AG04450 (cell line): Measurements from ENCODE around the gene ZNF805. TPM values are rescaled to one million over a fixed set of nuclear protein-coding genes. Genes with fewer than 3 reads are reported as not detected.
"Not testable (repeated sequence)": the region's sequence is repeated elsewhere in the genome, so short reads cannot be mapped to it uniquely, and the experiment has no call there.

Source experiments
- CTCF ChIA-PET: fragments of 300-600, 350-600 bp; formaldehyde crosslinking; extraction: SDS; loops from one replicate; lab custom pipeline; 2022; ENCODE audit warnings: antibody characterized with exemption, inconsistent platforms; lab: Charles Lee
- POLR2A ChIA-PET: fragments of 350-600 bp; formaldehyde crosslinking; extraction: SDS; loops from one replicate; lab custom pipeline; 2021; ENCODE audit warnings: antibody characterized with exemption, inconsistent platforms; lab: Yijun Ruan, JAX
- DNase-seq: peaks from one replicate; pipeline ENCODE4 v3.0.0-alpha.2; 2011; ENCODE audit warnings: low read depth, low spot score
- H3K27ac ChIP-seq: one replicate; pipeline ENCODE4 v1.5.1; 2012; ENCODE audit warnings: low read depth, low read length, control low read depth
- H3K27me3 ChIP-seq: one replicate; pipeline ENCODE4 v1.6.0; 2012; ENCODE audit warnings: low read length; ENCODE audit not compliant: control insufficient read depth, insufficient read depth
- H3K4me3 ChIP-seq: 2 replicates; pipeline ENCODE4 v1.5.1; 2011; ENCODE audit warnings: mild to moderate bottlenecking, low read depth, low read length, control low read depth
- H3K9me3 ChIP-seq: 2 replicates; pipeline ENCODE4 v1.5.1; 2012; ENCODE audit warnings: low read length; ENCODE audit not compliant: control insufficient read depth, insufficient read depth
- polyA plus RNA-seq: library from polyadenylated mRNA; depleted of rRNA; stranded (reverse); fragments of >200 nt; gene quantifications from 2 replicates; pipeline ENCODE4 v1.2.3, GENCODE V29; 2011
- TF ChIP-seq, protein P1 (sequence below): IDR thresholded peaks from 2 replicates; pipeline ENCODE4 v1.5.1; 2011; ENCODE audit warnings: low read depth, low read length, control low read depth, inconsistent platforms

Gene ZNF805
- polyA plus RNA-seq, 1 experiment, result 6.1 TPM

GRCh38 chr19:57245066-57245465, 4.6 kb downstream of the ZNF805 start:
- Histone ChIP-seq H3K27ac (no peak overlapping the region), H3K9me3 (no peaks in the 10 kb centered on the region; the same call in 1 of the 2 replicates), H3K27me3 (no peaks in the 10 kb centered on the region), H3K4me3 (no peak overlapping the region)
- ChIA-PET CTCF (no interaction called here), POLR2A (no interaction called here)
- TF ChIP-seq, protein P1, sequence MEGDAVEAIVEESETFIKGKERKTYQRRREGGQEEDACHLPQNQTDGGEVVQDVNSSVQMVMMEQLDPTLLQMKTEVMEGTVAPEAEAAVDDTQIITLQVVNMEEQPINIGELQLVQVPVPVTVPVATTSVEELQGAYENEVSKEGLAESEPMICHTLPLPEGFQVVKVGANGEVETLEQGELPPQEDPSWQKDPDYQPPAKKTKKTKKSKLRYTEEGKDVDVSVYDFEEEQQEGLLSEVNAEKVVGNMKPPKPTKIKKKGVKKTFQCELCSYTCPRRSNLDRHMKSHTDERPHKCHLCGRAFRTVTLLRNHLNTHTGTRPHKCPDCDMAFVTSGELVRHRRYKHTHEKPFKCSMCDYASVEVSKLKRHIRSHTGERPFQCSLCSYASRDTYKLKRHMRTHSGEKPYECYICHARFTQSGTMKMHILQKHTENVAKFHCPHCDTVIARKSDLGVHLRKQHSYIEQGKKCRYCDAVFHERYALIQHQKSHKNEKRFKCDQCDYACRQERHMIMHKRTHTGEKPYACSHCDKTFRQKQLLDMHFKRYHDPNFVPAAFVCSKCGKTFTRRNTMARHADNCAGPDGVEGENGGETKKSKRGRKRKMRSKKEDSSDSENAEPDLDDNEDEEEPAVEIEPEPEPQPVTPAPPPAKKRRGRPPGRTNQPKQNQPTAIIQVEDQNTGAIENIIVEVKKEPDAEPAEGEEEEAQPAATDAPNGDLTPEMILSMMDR, result no peak
- DNase-seq, result no peak

- H3K9me3 ChIP-seq, result no peaks in the 10 kb centered on the region
- no peak for DNase-seq
- TF ChIP-seq, protein P1, result no peak
- ChIA-PET CTCF (no interaction called here), POLR2A (no interaction called here)
- H3K4me3 ChIP-seq, result no peak overlapping the region
- H3K27ac ChIP-seq, result no peak overlapping the region
- H3K27me3 ChIP-seq, result no peaks in the 10 kb centered on the region
These were observed 5.5 kb downstream of the ZNF805 start for GRCh38 chr19:57245959-57246358.

DNA sequence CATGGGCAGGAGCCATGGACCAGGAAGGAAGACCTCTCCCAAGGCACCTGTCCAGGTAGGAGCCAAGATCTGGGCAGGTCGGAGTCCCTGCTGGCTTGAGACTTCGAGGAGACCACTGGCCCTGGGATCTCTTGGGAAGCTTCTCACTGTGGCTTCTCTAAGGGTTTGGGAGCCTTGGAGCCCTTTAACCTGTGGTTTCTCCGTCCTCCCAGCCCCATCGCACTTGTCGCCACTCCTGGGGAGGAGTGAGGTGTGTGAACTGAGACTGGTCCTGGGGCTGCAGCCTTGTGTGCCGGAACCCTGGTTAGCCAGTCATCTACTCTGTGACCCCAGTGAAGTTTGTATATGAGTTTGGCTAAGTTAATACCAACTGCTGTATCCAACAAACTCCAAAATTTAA, 8.2 kb downstream of the ZNF805 start:
- TF ChIP-seq, protein P1, result no peak
- Histone ChIP-seq H3K4me3 (no peak overlapping the region), H3K9me3 (no peaks in the 10 kb centered on the region), H3K27me3 (no peaks in the 10 kb centered on the region), H3K27ac (no peak overlapping the region)
- POLR2A ChIA-PET, result no interaction called here
- CTCF ChIA-PET, result no interaction called here
- no peak for DNase-seq

DNA sequence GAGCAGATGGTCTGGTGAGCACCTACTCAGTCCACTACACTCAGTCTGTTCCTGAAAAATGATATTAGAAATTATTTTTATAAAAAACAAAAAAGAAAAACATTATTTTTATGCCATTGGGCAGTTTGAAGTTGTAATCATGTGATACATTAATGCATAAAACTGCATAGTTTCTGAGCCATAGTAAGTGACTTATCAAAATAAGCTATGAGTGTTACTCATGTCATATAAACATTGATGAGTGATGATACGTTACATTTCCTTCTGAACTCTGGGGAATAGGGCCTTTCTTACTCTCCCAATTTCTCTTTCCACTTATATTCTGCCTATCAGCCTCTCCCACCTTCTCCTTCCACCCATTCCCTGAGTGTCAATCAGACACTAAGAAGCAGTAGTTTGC, 8.9 kb downstream of the ZNF805 start:
- CTCF ChIA-PET, result no interaction called here

DNA sequence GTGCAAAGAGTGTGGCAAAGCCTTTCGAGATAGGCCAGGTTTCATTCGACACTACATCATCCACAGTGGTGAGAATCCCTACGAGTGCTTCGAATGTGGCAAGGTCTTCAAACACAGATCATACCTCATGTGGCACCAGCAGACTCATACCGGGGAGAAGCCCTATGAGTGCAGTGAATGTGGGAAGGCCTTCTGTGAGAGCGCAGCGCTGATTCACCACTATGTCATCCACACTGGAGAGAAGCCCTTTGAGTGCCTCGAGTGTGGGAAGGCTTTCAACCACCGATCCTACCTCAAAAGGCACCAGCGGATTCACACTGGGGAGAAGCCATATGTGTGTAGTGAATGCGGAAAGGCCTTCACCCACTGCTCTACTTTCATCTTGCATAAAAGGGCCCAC, 13.3 kb downstream of the ZNF805 start:
- CTCF ChIA-PET, POLR2A ChIA-PET, H3K4me3 ChIP-seq, H3K9me3 ChIP-seq, DNase-seq, H3K27me3 ChIP-seq, H3K27ac ChIP-seq: not testable (repeated sequence)

More for the DNA sequence above, 8.9 kb downstream of the ZNF805 start:
- POLR2A ChIA-PET, result no interaction called here
- Histone ChIP-seq H3K27me3 (no peaks in the 10 kb centered on the region), H3K4me3 (no peak overlapping the region), H3K27ac (no peak overlapping the region), H3K9me3 (peaks cover 4% of the 10 kb centered on the region; the same call in 1 of the 2 replicates)
- no peak for DNase-seq
- TF ChIP-seq, protein P1, result no peak

- POLR2A ChIA-PET, result no interaction called here
- Histone ChIP-seq H3K9me3 (no peaks in the 10 kb centered on the region), H3K4me3 (no peak overlapping the region), H3K27ac (no peak overlapping the region), H3K27me3 (no peaks in the 10 kb centered on the region)
- DNase-seq, result no peak
- CTCF ChIA-PET, result no interaction called here
- TF ChIP-seq, protein P1, result no peak
These were observed 21.6 kb downstream of the ZNF805 start for GRCh38 chr19:57262044-57262443.
